Loucy (cell line): ENCODE measurements around the gene FOXA2.

Source experiments
- H2AFZ ChIP-seq: fragments of 200-600 bp; sonication (generic); 2 replicates; pipeline ENCODE4 v1.6.0; 2016; ENCODE audit warnings: antibody characterized with exemption, mild to moderate bottlenecking, low read length, moderate library complexity
- H3F3A ChIP-seq: fragments of 200-600 bp; 2 replicates; pipeline ENCODE4 v1.6.0; 2016; ENCODE audit warnings: antibody characterized with exemption, low read depth, mild to moderate bottlenecking
- H3K27me3 ChIP-seq: fragments of 200-600 bp; sonication (generic); 2 replicates; pipeline ENCODE4 v1.6.1; 2014; ENCODE audit warnings: low read length, mild to moderate bottlenecking; ENCODE audit not compliant: insufficient read depth, poor library complexity, severe bottlenecking
- H3K36me3 ChIP-seq: fragments of 200-600 bp; sonication (generic); 2 replicates; pipeline ENCODE4 v1.6.1; 2016; ENCODE audit warnings: low read length; ENCODE audit not compliant: insufficient read depth
- H3K4me1 ChIP-seq: fragments of 200-600 bp; sonication (generic); 2 replicates; pipeline ENCODE4 v1.5.1; 2014; ENCODE audit warnings: low read length, mild to moderate bottlenecking; ENCODE audit not compliant: insufficient read depth, poor library complexity, severe bottlenecking
- H3K4me2 ChIP-seq: fragments of 200-600 bp; sonication (generic); 2 replicates; pipeline ENCODE4 v1.6.0; 2014; ENCODE audit warnings: antibody characterized with exemption, low read length, low read depth, mild to moderate bottlenecking; ENCODE audit not compliant: poor library complexity, severe bottlenecking
- H3K4me3 ChIP-seq: fragments of 200-600 bp; sonication (generic); 2 replicates; pipeline ENCODE4 v1.5.1; 2014; ENCODE audit warnings: low read length, mild to moderate bottlenecking, mixed read lengths; ENCODE audit not compliant: poor library complexity, severe bottlenecking
- H3K79me2 ChIP-seq: fragments of 200-600 bp; sonication (generic); 2 replicates; pipeline ENCODE4 v1.6.1; 2014; ENCODE audit warnings: low read length; ENCODE audit not compliant: insufficient read depth
- H3K9ac ChIP-seq: fragments of 200-600 bp; sonication (generic); 2 replicates; pipeline ENCODE4 v1.6.0; 2014; ENCODE audit warnings: mild to moderate bottlenecking, low read depth, low read length, moderate library complexity; ENCODE audit not compliant: poor library complexity, severe bottlenecking
- H3K9me2 ChIP-seq: fragments of 200-600 bp; sonication (generic); replicated peaks from 2 replicates; pipeline ENCODE4 v1.6.1; 2016; ENCODE audit warnings: low read depth, low read length, mixed read lengths
- H3K9me3 ChIP-seq: fragments of 200-600 bp; sonication (generic); 2 replicates; pipeline ENCODE4 v1.6.1; 2014; ENCODE audit warnings: mild to moderate bottlenecking, antibody characterized with exemption, low read length, low read depth; ENCODE audit not compliant: insufficient read depth
- H4K20me1 ChIP-seq: fragments of 200-600 bp; sonication (generic); 2 replicates; pipeline ENCODE4 v1.6.0; 2014; ENCODE audit warnings: antibody characterized with exemption, low read length, mild to moderate bottlenecking; ENCODE audit not compliant: insufficient read depth, poor library complexity, severe bottlenecking
- EZH2phosphoT487 ChIP-seq: fragments of 200-600 bp; IDR thresholded peaks from 2 replicates; pipeline ENCODE4 v1.6.1; 2018; ENCODE audit warnings: antibody characterized with exemption, mild to moderate bottlenecking, moderate library complexity, borderline replicate concordance
- TF ChIP-seq, protein P1 (sequence below): fragments of 200-600 bp; sonication (generic); conservative IDR thresholded peaks from 2 replicates; pipeline ENCODE4 v1.5.1; 2014; ENCODE audit warnings: mild to moderate bottlenecking, antibody characterized with exemption, low read length

Gene FOXA2

DNA sequence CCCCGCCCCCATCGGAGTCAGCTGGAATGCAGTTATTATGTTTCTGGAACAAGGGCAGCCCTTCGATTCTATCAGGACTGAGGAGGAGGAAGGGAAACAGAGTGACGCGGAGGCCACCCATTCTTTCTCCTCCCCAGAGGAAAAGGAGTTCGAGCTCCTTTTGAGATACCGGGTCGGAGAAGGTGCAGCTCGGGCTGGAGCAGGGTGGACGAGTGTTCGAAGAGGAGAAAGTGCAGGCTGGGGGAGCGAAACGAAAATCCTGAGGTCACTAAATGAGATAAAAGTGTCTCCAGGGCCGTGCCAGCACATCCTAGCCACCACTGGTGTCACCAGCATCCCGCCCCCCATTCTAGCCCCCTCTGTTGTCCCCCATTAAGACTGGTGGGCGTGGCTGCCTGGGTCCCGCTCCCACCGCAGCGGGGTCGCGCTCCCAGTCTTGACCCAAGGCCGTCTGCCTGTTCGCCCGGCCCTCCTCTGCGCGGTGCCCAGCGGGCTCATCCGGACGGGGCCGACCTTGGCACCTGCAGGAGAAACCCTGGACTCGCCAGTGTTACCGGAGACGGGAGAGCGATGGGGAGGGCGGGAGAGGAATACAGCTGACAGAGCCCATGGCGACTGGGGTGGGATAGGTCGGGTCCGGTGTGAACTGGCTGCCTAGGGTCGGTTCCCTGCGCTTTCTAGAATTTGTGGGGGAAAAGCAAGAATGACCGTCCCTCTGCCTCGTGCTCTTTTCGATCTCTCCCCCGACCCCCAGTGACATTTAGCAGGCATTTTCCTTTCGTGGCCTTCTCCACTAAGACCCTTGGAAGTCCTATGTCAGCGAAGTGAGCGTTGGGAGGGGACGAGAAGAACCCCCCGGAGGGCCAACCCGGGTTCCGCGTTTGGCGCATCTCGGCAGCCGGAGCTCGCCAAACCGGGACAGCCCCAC is 16.2 kb downstream of the FOXA2 start:
- no peaks in the 10 kb centered on the region for H3K79me2 ChIP-seq
- H4K20me1 ChIP-seq = no peaks in the 10 kb centered on the region
- H3K9me3 ChIP-seq = no peaks in the 10 kb centered on the region
- H2AFZ ChIP-seq = no peak overlapping the region
- no peaks in the 10 kb centered on the region for H3K27me3 ChIP-seq
- no peaks in the 10 kb centered on the region for H3K4me1 ChIP-seq
- no peaks in the 10 kb centered on the region for H3F3A ChIP-seq
- H3K9ac ChIP-seq = no peak overlapping the region
- H3K4me2 ChIP-seq = no peak overlapping the region
- no peak overlapping the region for H3K4me3 ChIP-seq
- H3K36me3 ChIP-seq = no peaks in the 10 kb centered on the region
- TF ChIP-seq, protein P1, sequence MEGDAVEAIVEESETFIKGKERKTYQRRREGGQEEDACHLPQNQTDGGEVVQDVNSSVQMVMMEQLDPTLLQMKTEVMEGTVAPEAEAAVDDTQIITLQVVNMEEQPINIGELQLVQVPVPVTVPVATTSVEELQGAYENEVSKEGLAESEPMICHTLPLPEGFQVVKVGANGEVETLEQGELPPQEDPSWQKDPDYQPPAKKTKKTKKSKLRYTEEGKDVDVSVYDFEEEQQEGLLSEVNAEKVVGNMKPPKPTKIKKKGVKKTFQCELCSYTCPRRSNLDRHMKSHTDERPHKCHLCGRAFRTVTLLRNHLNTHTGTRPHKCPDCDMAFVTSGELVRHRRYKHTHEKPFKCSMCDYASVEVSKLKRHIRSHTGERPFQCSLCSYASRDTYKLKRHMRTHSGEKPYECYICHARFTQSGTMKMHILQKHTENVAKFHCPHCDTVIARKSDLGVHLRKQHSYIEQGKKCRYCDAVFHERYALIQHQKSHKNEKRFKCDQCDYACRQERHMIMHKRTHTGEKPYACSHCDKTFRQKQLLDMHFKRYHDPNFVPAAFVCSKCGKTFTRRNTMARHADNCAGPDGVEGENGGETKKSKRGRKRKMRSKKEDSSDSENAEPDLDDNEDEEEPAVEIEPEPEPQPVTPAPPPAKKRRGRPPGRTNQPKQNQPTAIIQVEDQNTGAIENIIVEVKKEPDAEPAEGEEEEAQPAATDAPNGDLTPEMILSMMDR = no peak
- no peak for TF ChIP-seq EZH2phosphoT487
- H3K9me2 ChIP-seq = no peaks in the 10 kb centered on the region

DNA sequence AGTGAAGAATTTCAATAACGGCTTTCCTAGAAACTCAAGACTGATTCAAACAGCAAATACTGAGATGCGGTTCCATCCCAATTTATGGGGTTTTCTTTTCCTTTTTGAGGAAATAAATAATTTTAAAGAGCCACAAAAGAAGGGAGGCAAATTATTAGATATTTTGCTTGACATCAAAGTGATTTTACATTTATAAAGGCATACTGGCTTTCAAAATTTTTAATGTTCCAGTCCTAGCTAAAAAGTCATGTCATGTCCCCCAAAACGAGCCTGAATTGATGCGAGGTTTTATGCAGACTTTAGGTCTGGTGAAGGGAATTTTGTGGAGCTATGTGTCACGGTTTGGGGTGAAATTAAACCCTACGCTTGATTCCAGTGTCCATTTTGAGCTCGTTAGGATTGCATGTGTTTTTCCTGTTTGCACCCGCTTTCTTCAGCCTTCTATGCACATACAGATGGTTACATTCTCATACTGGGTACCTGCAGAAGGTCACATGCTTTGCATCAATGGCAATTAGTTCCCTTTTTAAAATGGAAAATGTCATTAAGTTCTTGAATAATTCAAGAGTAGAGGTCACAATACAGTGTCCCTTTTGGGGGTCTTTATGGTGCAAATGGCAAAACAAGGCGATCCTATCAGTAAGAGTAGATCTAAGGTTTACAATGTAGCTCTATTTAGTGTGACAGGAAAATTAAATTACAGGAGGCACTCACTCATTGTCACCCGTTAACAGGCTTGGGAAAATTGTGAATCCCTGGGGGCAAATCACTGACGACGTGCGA is 17.3 kb downstream of the FOXA2 start:
- H3F3A ChIP-seq = no peaks in the 10 kb centered on the region
- no peaks in the 10 kb centered on the region for H3K27me3 ChIP-seq
- no peak overlapping the region for H3K4me2 ChIP-seq
- H3K9me2 ChIP-seq = no peaks in the 10 kb centered on the region
- H3K79me2 ChIP-seq = no peaks in the 10 kb centered on the region
- H4K20me1 ChIP-seq = no peaks in the 10 kb centered on the region
- H3K4me1 ChIP-seq = no peaks in the 10 kb centered on the region
- no peak overlapping the region for H2AFZ ChIP-seq
- H3K36me3 ChIP-seq = no peaks in the 10 kb centered on the region
- H3K9me3 ChIP-seq = no peaks in the 10 kb centered on the region
- no peak overlapping the region for H3K9ac ChIP-seq
- TF ChIP-seq EZH2phosphoT487 = no peak
- TF ChIP-seq, protein P1 = no peak
- H3K4me3 ChIP-seq = no peak overlapping the region

DNA sequence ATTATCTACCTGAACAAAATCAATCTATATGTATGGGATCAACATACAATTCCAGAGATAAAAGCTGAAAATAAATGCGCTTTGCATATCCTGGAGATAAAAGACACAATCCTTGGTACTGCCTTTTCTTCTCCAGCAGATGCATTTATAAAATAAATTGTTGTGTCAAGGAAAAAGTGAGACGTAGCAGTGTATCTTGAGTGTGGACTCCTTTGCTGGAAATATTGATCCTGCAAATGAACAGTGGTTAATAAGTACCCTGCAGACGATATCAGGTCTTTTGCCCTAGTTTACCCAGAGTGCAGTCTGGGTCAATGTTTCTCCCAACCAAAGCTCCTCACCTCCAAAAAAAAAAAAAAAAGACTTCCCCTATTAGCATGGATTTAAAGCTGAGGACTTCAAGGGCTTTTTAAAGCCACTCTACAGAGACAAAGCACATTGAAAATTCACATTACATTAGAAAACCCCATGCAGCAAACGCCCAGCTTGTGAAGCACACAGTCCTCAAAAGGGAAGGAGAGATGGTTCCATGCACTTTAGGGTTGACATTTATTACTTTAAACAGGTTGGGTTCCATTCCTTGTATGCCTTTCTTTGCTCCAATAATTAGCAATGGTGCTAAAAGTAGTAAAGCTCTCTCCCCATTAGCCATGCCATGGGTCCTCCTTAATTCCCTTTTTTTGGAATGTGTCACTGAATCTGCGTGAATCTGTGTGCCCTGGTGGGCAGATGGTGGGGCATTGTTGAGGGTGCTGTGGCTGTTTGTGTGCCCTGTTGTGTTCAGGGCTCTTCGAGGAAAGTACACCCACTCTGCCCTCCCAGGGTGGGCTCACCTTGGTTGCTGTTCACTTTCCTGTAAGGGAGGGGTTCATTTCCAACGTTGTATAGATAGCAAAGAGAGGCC is 21.1 kb downstream of the FOXA2 start:
- no peaks in the 10 kb centered on the region for H3K9me2 ChIP-seq
- H3K27me3 ChIP-seq = no peaks in the 10 kb centered on the region
- no peaks in the 10 kb centered on the region for H3F3A ChIP-seq
- TF ChIP-seq, protein P1 = no peak
- no peak for TF ChIP-seq EZH2phosphoT487
- no peak overlapping the region for H3K9ac ChIP-seq
- no peaks in the 10 kb centered on the region for H4K20me1 ChIP-seq
- H3K79me2 ChIP-seq = no peaks in the 10 kb centered on the region
- no peaks in the 10 kb centered on the region for H3K4me1 ChIP-seq
- H3K4me3 ChIP-seq = no peak overlapping the region
- no peak overlapping the region for H3K4me2 ChIP-seq
- no peak overlapping the region for H2AFZ ChIP-seq
- H3K9me3 ChIP-seq = no peaks in the 10 kb centered on the region
- H3K36me3 ChIP-seq = no peaks in the 10 kb centered on the region
